ENCODE data around the gene LBHD1.
"Not testable (repeated sequence)": the region's sequence is repeated elsewhere in the genome, so short reads cannot be mapped to it uniquely, and the experiment has no call there.

LBHD1 gene

GRCh38 chr11:62671608-62672389 lies at the start of gene LBHD1, which contains the start of gene UQCC3:
Gene LBHD1 (minus strand): TSS chr11:62672267. CDS start chr11:62670031, 2,236 bp downstream.
Gene UQCC3 (plus strand): TSS chr11:62671673. CDS start chr11:62671746, 73 bp downstream.
- peak in 1 of 2 experiments; percentile 61 for DNase-seq

DNA sequence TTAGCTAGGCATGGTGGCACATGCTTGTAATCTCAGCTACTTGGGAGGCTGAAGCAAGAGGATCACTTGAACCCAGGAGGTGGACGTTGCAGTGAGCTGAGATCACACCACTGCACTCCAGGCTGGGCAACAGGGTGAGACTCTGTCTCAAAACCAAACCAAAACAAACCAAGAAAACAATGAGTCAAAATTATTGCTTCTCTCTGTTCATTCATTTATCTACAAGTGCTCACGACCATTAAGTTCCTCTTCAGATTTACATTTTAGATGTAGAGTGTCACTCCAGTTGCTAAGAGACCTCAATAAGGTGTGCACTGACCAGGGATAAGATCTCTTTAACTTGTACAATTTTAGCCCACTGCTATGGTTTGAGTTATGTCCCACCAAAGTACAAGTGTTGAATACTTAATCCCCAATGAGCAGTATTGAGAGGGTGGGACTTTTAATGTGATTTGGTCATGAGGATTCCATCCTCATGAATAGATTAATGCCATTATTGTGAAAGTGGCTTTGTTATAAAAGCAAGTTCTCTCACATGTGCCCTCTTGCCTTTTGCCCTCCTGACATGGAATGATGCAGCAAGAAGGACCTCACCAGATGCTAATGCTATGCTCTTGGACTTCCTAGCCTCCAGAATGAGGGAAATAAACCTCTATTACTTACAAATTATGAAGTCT lies 47.4 kb upstream of the LBHD1 start:
- DNase-seq: no peak

DNA sequence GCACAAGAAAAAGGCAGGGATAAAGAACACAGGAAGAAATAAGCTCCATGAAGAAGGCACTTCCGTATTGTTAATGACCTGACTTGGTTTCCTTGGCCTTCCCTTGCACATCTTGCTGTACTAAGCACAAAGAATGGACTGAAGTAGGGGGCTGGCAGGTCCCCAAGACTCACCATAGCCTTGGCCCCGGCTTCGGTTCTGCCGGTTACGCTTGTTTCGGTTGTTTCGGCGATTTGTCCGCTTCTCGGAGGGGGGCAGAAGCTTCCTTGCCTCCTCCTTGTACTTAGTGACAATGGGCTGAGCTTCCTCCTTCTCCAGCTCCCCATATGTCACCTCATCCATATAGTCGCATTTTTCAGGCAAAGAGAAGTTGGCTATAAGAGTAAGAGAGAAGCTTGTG lies 44.7 kb upstream of the LBHD1 start:
- no peak for DNase-seq

GRCh38 chr11:62716206-62716605 lies 44.1 kb upstream of the LBHD1 start:
- no peak for DNase-seq

DNA sequence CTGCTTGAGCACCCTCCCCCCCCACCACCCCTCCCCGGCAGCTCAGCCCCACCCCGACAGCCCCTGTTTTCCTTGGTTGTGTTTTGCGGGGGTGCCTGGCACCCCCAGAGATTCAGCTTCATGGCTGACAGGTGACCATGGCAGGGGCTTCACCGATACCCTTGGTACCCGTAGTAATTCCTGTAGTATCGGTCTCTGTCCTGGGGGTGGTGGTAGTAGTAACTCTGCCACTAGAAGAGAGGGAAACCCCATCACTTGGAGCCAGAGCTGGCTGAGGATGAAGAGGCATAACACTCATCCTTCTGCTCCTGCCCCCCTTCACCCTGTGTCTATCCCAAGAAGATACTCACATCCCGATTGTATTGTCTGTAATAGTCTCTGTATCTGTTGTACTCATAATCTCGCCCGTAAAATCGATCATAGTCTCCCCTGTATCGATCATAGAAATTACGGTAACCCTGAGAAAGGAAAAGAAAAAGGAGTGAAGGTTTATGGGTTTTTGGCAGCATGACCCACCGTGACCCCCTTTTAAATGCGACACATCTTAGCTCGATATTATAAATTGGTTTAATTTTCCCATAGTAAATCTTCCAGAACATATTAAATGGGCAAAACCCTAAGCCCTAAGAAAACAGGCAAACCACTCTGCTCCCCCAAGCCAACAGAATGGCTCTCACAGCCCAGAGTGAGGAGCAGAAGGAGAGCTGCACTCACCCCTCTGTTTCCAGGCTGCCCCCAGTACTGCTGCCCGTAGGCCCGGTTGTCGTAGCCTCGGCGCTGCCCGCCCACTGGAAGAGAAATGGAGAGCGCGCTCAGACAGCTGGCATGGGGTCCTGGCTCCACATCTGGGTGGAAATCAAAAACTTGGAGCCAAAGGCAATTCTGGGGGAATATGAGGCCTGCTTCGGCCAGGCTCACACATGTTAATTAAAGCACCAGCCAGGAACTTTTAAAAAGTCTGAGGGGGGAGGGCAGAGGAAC lies 43.4 kb upstream of the LBHD1 start:
- DNase-seq: no peak

GRCh38 chr11:62713343-62713742 lies 41.3 kb upstream of the LBHD1 start:
- no peak for DNase-seq

- DNase-seq: no peak
Measured at GRCh38 chr11:62712861-62713260, 40.8 kb upstream of the LBHD1 start.

DNA sequence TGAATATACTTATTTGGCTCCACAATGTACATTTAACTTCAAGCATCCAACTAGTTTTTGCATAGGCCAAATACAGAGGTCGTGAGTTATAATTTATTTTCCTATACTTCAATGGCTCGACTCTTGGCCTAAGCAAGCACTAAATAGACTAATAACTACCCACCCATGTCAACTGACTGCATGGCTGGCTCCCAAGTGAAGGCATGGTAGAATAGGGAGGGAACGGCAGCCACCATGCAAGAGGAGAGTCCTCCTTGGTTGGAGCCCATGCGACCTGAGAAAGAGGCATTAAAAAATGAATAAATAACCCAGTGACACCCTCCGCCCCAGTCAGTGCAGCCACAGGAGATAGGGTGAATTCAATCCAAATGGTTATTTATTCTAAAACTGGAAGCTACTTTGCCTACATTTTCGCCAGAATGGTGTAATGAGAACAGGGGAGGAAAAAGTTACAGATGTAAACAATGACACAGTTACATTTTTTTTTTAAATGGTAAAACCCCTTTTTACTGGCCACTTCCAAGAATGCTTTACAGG lies 40.3 kb upstream of the LBHD1 start:
- DNase-seq: no peak

DNA sequence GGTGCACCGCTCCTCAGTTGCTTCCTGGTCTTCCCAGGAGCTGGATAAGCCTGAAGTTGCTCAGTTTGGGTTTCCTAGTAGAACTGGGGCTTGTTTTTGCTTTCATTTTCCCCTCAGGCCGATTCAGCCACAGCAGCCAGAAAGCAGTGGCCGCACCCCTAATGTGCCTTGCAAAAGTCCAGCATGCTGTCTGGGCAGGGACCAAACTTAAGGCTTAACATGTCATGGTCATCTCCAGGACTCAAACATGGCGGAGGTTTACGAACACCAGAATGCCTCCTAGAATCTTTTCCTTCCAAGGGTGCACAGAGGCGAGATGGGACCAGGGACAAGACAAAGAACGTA lies 37.9 kb upstream of the LBHD1 start:
- no peak for DNase-seq

DNA sequence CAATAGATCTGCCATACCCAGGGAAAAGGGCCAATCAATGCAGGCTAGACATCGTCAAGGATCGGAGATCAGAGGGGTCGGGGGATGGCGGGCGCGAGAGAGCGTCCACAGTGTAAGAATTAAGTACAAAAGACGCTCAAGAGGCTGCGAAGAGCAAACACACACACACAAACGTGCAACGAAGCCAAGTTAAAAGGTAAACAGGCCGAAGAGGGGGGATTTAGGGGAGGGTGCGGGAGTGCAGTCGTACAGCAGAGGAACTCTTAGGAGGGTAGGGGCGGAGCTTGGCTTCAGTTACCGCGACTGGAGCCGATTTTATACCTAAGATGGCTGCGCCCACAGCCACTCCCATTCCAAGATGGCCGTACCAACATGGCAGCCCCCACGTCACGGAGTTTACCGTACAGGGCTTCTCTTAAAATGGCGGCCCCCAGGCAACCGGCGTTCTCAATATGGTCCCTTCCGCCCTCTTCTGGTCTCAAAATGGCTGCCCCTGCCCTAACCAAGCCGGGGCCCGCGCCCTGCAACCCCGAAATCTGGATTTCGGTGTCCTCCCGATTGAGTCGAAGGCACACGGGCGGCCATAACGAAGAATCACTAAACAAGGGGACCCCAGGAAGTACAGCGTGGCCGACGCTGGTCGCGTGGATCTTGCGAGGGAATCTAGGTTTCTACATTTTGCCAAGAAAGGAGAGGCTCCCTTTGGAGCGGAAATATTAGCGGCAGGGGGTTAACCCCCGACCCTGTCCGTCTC lies 37.4 kb upstream of the LBHD1 start:
- peak; percentile 96 to 99 for DNase-seq

DNA sequence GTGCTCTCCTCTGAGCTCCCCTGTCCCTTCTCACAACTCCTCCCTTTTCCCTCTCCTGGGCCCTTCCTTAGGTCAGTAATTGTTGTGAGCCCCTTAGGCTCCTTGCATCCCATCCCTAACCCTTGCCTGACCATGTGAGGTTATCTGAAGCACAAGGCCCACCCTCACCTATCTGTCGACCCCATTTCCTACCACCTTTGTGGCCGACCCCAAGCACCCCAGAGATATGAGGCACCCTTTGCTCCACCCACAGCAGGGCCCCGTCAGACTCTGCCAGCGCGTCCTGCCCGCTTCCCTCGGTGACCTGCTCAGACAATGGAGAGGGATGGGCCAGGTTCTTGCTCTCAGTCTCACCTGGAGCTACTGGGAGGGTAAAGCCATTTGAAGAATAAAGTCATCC lies 36.7 kb upstream of the LBHD1 start:
- DNase-seq: peak in 1 of 2 experiments; percentile 33

DNA sequence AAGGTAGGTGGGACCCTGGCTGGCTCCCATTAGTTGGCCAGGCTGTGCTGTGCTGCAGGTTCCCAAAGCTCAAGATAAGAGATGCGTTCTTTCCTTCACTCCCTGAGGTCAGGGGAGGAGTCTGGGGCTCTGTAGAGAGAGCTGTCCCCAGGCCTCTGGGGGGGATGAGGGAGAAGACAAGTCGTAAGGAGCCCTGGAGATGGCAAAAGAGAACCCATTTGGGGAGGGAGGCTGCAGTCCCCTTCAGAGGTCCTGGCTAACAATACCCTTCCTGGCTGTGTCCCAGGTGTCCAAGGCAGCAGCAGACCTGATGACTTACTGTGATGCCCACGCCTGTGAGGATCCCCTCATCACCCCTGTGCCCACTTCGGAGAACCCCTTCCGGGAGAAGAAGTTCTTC lies 36.3 kb upstream of the LBHD1 start:
- no peak for DNase-seq

DNA sequence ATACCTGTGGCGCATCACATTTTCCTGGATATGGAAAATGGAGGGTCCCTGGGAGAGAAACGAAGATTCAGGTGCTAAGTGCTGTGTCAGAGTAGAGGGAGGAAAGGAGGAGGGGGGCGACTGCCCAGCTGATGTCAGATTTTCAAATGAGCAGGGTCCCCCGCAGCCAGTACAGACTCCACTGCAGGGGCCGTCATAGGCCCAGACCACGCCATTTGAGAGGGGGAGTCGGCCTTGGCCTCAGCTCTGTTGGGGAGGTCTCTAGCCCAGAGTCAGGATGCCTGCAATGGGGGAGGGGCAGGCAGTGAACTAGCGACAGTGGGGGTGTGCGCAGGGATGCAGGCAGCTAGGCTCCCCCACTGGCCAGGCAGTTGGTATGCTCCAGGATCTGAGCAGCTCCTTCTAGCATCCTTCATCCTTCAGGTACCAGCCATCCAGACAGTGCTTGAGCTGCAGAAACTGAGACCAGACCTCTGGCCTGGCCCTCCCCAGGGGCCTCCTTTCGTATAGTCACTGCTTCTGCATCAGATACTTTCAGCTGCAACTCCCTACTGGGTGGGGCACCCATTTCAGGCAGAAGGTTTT lies 35.3 kb upstream of the LBHD1 start, which contains the start of the genes BSCL2 and GNG3:
Gene BSCL2, minus strand, starts transcription at position 148 of the 585 bp plus-strand sequence. CDS start 229 bp downstream, outside the sequence.
Gene GNG3, plus strand, starts transcription at position 400 of the 585 bp plus-strand sequence. CDS start 620 bp downstream, outside the sequence.
- peak; percentile 7 to 57 for DNase-seq

GRCh38 chr11:62706850-62707247 lies 34.8 kb upstream of the LBHD1 start:
- no peak for DNase-seq

GRCh38 chr11:62705880-62706849 lies 34.1 kb upstream of the LBHD1 start:
- DNase-seq: peak; percentile 85 to 96

- DNase-seq: no peak
Measured at GRCh38 chr11:62705413-62705812, 33.3 kb upstream of the LBHD1 start.

- DNase-seq: not testable (repeated sequence)
Measured at GRCh38 chr11:62703921-62704320, 31.9 kb upstream of the LBHD1 start.

GRCh38 chr11:62702246-62702645 lies 30.2 kb upstream of the LBHD1 start:
- DNase-seq: no peak

DNA sequence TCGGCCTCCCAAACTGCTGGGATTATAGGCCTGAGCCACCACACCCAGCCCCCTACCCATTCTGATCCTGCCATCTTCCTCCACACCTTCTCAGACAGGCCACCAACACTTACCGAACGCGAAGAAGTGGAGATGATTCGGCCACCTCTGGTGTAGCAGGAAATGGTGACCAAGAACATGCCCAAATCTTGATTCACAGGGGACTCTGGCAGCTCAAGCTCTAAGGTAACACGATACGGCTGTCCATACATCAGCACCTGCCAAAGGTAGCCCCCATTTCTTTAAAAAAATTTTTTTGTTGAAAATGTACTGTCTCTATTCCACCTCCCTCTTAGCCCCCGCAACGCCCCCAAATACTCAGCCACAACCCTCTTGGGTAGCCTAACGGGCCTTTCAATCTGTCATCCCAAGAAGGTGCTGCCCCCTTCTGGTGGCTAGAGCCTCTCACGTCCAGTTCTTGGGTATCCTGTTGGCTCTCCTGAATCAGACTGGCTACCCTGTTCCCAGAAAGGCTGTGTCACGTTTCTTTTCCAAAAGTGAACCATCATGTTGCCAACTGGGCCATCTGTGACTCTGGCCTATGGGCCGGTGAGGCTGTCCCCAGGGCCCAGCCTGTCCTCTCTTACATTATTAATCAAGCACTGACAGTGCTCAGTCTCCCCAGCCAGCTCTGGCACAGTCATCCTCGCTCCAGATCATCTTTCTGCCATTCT lies 22.5 kb upstream of the LBHD1 start:
- peak in 1 of 2 experiments; percentile 54 for DNase-seq

All from NCI-H187 (cell line).